ENCODE results near the gene TOX2. TPM values are rescaled to one million over a fixed set of nuclear protein-coding genes. Genes with fewer than 3 reads are reported as not detected.
A peak's percentile ranks its signal among the peaks of the same experiment; 100 is the strongest.

TOX2 gene
- total RNA-seq, 1 donor from 2014 or later, result 3.3 TPM

- Mint-ChIP-seq H3K27ac (ENCODE audit: unreplicated experiment) (no peak overlapping the region), H3K9me3 (no peaks in the 10 kb centered on the region), H3K27me3 (ENCODE audit: low read depth) (no peaks in the 10 kb centered on the region), H3K36me3 (ENCODE audit: low read depth) (no peaks in the 10 kb centered on the region), H3K4me3 (no peak overlapping the region), H3K4me1 (no peaks in the 10 kb centered on the region)
- TF ChIP-seq, protein P1, sequence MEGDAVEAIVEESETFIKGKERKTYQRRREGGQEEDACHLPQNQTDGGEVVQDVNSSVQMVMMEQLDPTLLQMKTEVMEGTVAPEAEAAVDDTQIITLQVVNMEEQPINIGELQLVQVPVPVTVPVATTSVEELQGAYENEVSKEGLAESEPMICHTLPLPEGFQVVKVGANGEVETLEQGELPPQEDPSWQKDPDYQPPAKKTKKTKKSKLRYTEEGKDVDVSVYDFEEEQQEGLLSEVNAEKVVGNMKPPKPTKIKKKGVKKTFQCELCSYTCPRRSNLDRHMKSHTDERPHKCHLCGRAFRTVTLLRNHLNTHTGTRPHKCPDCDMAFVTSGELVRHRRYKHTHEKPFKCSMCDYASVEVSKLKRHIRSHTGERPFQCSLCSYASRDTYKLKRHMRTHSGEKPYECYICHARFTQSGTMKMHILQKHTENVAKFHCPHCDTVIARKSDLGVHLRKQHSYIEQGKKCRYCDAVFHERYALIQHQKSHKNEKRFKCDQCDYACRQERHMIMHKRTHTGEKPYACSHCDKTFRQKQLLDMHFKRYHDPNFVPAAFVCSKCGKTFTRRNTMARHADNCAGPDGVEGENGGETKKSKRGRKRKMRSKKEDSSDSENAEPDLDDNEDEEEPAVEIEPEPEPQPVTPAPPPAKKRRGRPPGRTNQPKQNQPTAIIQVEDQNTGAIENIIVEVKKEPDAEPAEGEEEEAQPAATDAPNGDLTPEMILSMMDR (conservative IDR thresholded peaks at IDR 0.05), result no peak
- no peak for DNase-seq (ENCODE audit: low read depth, low spot score)
These were observed 137.5 kb downstream of the TOX2 start for GRCh38 chr20:44052166-44052565.

DNA sequence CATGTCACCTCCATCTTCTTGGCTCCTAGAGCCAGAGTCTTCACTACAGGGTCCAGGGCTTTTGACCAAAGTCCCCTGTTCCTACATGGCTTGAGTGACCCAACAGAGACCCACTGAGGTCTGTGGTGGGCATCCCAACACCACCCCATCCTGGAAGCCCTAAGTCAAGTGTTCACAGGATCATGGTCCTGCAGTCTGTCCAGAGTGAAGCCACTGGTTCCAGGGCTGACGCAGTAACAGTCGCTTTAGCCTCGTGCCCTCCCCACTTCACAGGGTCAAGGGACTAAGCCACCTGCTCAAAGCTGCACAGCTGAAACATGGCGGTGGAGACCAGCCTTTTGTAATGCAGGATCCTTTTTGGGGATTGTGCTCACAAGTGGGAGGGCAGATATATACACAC, 138.4 kb downstream of the TOX2 start:
- no peak for DNase-seq (ENCODE audit: low read depth, low spot score)
- TF ChIP-seq, protein P1 (conservative IDR thresholded peaks at IDR 0.05), result no peak
- Mint-ChIP-seq H3K4me1 (no peaks in the 10 kb centered on the region), H3K9me3 (no peaks in the 10 kb centered on the region), H3K4me3 (no peak overlapping the region), H3K36me3 (ENCODE audit: low read depth) (no peaks in the 10 kb centered on the region), H3K27me3 (ENCODE audit: low read depth) (no peaks in the 10 kb centered on the region), H3K27ac (ENCODE audit: unreplicated experiment) (no peak overlapping the region)

DNA sequence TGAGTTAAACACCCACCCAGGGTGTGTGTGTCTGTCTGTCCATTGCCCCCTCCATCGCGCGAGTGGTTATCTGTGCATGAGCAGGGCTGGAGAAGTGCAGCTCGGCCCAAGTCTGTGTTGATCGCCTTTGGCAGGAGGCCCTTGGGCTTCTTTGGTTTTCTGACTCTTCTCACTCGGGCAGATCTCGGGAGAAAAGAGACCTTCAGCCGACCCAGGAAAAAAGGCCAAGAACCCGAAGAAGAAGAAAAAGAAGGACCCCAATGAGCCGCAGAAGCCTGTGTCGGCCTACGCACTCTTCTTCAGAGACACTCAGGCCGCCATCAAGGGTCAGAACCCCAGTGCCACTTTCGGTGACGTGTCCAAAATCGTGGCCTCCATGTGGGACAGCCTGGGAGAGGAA, 139.5 kb downstream of the TOX2 start:
- no peaks in the 10 kb centered on the region for H3K27me3 Mint-ChIP-seq (ENCODE audit: low read depth)
- no peaks in the 10 kb centered on the region for H3K36me3 Mint-ChIP-seq (ENCODE audit: low read depth)
- TF ChIP-seq, protein P1 (conservative IDR thresholded peaks at IDR 0.05), result no peak
- H3K9me3 Mint-ChIP-seq, result no peaks in the 10 kb centered on the region
- no peak overlapping the region for H3K4me3 Mint-ChIP-seq
- H3K4me1 Mint-ChIP-seq, result no peaks in the 10 kb centered on the region
- no peak for DNase-seq (ENCODE audit: low read depth, low spot score)
- no peak overlapping the region for H3K27ac Mint-ChIP-seq (ENCODE audit: unreplicated experiment)

GRCh38 chr20:44054849-44055248, 140.2 kb downstream of the TOX2 start:
- DNase-seq (ENCODE audit: low read depth, low spot score), result no peak
- H3K27ac Mint-ChIP-seq (ENCODE audit: unreplicated experiment), result no peak overlapping the region
- no peaks in the 10 kb centered on the region for H3K36me3 Mint-ChIP-seq (ENCODE audit: low read depth)
- TF ChIP-seq, protein P1 (conservative IDR thresholded peaks at IDR 0.05), result no peak
- no peaks in the 10 kb centered on the region for H3K27me3 Mint-ChIP-seq (ENCODE audit: low read depth)
- no peaks in the 10 kb centered on the region for H3K4me1 Mint-ChIP-seq
- H3K4me3 Mint-ChIP-seq, result no peak overlapping the region
- H3K9me3 Mint-ChIP-seq, result no peaks in the 10 kb centered on the region

GRCh38 chr20:44056010-44056698, 141.5 kb downstream of the TOX2 start:
- no peaks in the 10 kb centered on the region for H3K4me1 Mint-ChIP-seq
- DNase-seq (ENCODE audit: low read depth, low spot score), result no peak
- no peaks in the 10 kb centered on the region for H3K36me3 Mint-ChIP-seq (ENCODE audit: low read depth)
- no peak overlapping the region for H3K27ac Mint-ChIP-seq (ENCODE audit: unreplicated experiment)
- TF ChIP-seq, protein P1 (conservative IDR thresholded peaks at IDR 0.05), result peak; percentile 50
- H3K9me3 Mint-ChIP-seq, result no peaks in the 10 kb centered on the region
- no peak overlapping the region for H3K4me3 Mint-ChIP-seq
- no peaks in the 10 kb centered on the region for H3K27me3 Mint-ChIP-seq (ENCODE audit: low read depth)

All from neural crest cell (in vitro differentiated cells).